Stimulated activated CD4-positive, alpha-beta T cell treated with anti-CD3 and anti-CD28 coated beads, Interleukin-2, amount 100 ng/mL, for 4 hours (primary cell): ENCODE results near the gene PPP2R5D.
"Not testable (repeated sequence)": the region's sequence is repeated elsewhere in the genome, so short reads cannot be mapped to it uniquely, and the experiment has no call there.

Source experiments
- DNase-seq: peaks from one replicate; pipeline ENCODE4 v3.0.0-alpha.2; 2020; ENCODE audit warnings: low read depth

PPP2R5D gene

GRCh38 chr6:43032326-43032725, 48.0 kb downstream of the PPP2R5D start:
- no peak for DNase-seq

GRCh38 chr6:43033496-43034189, 49.3 kb downstream of the PPP2R5D start:
- DNase-seq, result no peak

- no peak for DNase-seq
These were observed 49.8 kb downstream of the PPP2R5D start for GRCh38 chr6:43034190-43034525.

- DNase-seq, result no peak
These were observed 51.3 kb downstream of the PPP2R5D start for GRCh38 chr6:43035495-43036194.

- DNase-seq, result no peak
These were observed 52.3 kb downstream of the PPP2R5D start for GRCh38 chr6:43036712-43037111.

- no peak for DNase-seq
These were observed 52.8 kb downstream of the PPP2R5D start for GRCh38 chr6:43037197-43037596.

GRCh38 chr6:43037706-43038105, 53.3 kb downstream of the PPP2R5D start:
- DNase-seq, result no peak

GRCh38 chr6:43038727-43039126, 54.4 kb downstream of the PPP2R5D start:
- no peak for DNase-seq

- DNase-seq, result no peak
These were observed 56.3 kb downstream of the PPP2R5D start for GRCh38 chr6:43040542-43041257.

GRCh38 chr6:43041475-43041874, 57.1 kb downstream of the PPP2R5D start:
- DNase-seq, result not testable (repeated sequence)

- DNase-seq, result no peak
These were observed 58.9 kb downstream of the PPP2R5D start for GRCh38 chr6:43043310-43043709.

- DNase-seq, result no peak
These were observed 61.1 kb downstream of the PPP2R5D start for GRCh38 chr6:43045371-43045930.

GRCh38 chr6:43047998-43048397, 63.6 kb downstream of the PPP2R5D start:
- DNase-seq, result no peak

- no peak for DNase-seq
These were observed 66.6 kb downstream of the PPP2R5D start for GRCh38 chr6:43050981-43051380.

- DNase-seq, result no peak
These were observed 68.0 kb downstream of the PPP2R5D start for GRCh38 chr6:43052225-43052841.

GRCh38 chr6:43052842-43053544, 68.6 kb downstream of the PPP2R5D start:
- no peak for DNase-seq

- DNase-seq, result peak; percentile 80
These were observed 69.3 kb downstream of the PPP2R5D start, which contains the start of gene CUL7 for GRCh38 chr6:43053545-43054205. TSS of gene CUL7 (minus strand) at chr6:43053851. CDS start at chr6:43052788, 1,063 bp downstream.

GRCh38 chr6:43054206-43054943, 70.0 kb downstream of the PPP2R5D start:
- DNase-seq, result no peak

GRCh38 chr6:43055966-43056365, 71.6 kb downstream of the PPP2R5D start:
- no peak for DNase-seq

- no peak for DNase-seq
These were observed 74.2 kb downstream of the PPP2R5D start for GRCh38 chr6:43058531-43058930.
